Cardiac fibroblast (primary cell): Measurements from ENCODE around the gene OR52R1.

ENCODE experiments used
- DNase-seq, 2 donors: peaks; one replicate each; pipeline versions ENCODE4 v3.0.0 to v3.0.0-alpha.2; 2010; ENCODE audit warnings: low read depth in 2 of 2
- H3K4me3 ChIP-seq, 2 donors: replicated peaks in 1 of 2; 1 replicate in 1 of 2; 2 replicates in 1 of 2; pipeline ENCODE4 v1.5.1; 2011; ENCODE audit warnings: low read depth in 2 of 2, low read length in 2 of 2, mild to moderate bottlenecking in 2 of 2, moderate library complexity in 1 of 2
- CTCF ChIP-seq: IDR thresholded peaks from one replicate; pipeline ENCODE4 v1.5.1; 2011; ENCODE audit warnings: low read depth, mild to moderate bottlenecking, low read length, inconsistent platforms

Gene OR52R1

GRCh38 chr11:4797206-4797605 is 7.0 kb downstream of the OR52R1 start:
- TF ChIP-seq CTCF = no peak
- H3K4me3 ChIP-seq = no peak overlapping the region
- DNase-seq = no peak

- no peak overlapping the region for H3K4me3 ChIP-seq
- TF ChIP-seq CTCF = no peak
- DNase-seq = no peak
These were observed 21.7 kb downstream of the OR52R1 start for GRCh38 chr11:4782454-4782853.

GRCh38 chr11:4769838-4770237 is 34.3 kb downstream of the OR52R1 start, which contains the start of gene OR51F1:
TSS of gene OR51F1 (minus strand) at chr11:4769938. CDS start at chr11:4769938, 0 bp downstream.
- no peak for TF ChIP-seq CTCF
- no peak for DNase-seq

GRCh38 chr11:4768094-4768493 is 36.1 kb downstream of the OR52R1 start:
- TF ChIP-seq CTCF = no peak
- no peak for DNase-seq
- no peak overlapping the region for H3K4me3 ChIP-seq

More at GRCh38 chr11:4769838-4770237, 34.3 kb downstream of the OR52R1 start, which contains the start of gene OR51F1:
- H3K4me3 ChIP-seq = no peak within 1 kb of the TSS

- no peak for TF ChIP-seq CTCF
- H3K4me3 ChIP-seq = no peak overlapping the region
- no peak for DNase-seq
These were observed 37.6 kb downstream of the OR52R1 start for GRCh38 chr11:4766420-4767043.

- no peak for TF ChIP-seq CTCF
- DNase-seq = no peak
- no peak overlapping the region for H3K4me3 ChIP-seq
These were observed 41.1 kb downstream of the OR52R1 start for GRCh38 chr11:4763096-4763495.
